HuH-7 (cell line): ENCODE measurements around the gene PPP1R12B.
A peak's percentile ranks its signal among the peaks of the same experiment; 100 is the strongest.
"Not testable (repeated sequence)": the region's sequence is repeated elsewhere in the genome, so short reads cannot be mapped to it uniquely, and the experiment has no call there.

Experiments used
- DNase-seq: peaks from one replicate; pipeline ENCODE4 v3.0.0; 2011; ENCODE audit warnings: low spot score

The PPP1R12B gene

DNA sequence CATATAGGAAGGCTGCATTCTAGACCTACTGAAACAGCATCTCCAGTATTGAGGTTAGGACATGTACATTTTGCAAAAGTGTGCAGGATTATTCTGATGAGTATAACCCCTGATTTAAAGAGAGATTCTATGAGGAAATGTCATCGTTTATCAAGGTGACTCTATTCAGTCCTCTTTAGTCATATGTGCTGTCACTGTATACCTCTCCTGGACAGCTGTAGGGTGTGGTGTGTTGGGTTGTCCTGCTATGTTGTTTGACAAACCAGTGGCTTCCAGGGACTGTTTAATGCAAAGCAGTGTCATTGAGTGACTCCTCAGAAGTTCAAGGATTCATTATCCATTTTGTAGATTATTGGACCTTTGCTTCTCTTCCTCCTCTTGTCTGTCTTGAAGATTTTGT, 209.2 kb downstream of the PPP1R12B start:
- not testable (repeated sequence) for DNase-seq

DNA sequence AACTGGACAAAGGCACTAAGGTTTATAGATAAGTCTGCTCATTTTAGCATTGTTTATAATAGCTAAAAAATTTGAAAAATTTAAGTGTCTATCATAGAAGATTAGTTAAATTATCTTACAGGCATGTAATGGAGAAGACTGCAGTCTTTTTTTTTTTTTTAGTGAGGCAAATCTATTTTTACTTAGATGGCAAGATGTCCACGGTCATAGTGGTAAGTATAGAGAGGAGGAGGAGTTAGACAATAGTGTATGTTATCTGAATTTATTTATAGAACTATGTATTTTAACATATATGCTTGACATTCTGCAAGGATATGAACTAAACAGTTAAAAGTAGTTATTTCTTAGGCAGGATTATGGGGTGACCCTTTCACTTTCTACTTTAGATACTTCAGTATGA, 212.7 kb downstream of the PPP1R12B start:
- DNase-seq, result no peak

GRCh38 chr1:202561726-202562443, 213.4 kb downstream of the PPP1R12B start:
- no peak for DNase-seq

- DNase-seq, result no peak
These were observed 214.1 kb downstream of the PPP1R12B start for GRCh38 chr1:202562444-202563060.

GRCh38 chr1:202563818-202564217, 215.3 kb downstream of the PPP1R12B start:
- DNase-seq, result no peak

GRCh38 chr1:202564958-202565495, 216.5 kb downstream of the PPP1R12B start:
- DNase-seq, result no peak

DNA sequence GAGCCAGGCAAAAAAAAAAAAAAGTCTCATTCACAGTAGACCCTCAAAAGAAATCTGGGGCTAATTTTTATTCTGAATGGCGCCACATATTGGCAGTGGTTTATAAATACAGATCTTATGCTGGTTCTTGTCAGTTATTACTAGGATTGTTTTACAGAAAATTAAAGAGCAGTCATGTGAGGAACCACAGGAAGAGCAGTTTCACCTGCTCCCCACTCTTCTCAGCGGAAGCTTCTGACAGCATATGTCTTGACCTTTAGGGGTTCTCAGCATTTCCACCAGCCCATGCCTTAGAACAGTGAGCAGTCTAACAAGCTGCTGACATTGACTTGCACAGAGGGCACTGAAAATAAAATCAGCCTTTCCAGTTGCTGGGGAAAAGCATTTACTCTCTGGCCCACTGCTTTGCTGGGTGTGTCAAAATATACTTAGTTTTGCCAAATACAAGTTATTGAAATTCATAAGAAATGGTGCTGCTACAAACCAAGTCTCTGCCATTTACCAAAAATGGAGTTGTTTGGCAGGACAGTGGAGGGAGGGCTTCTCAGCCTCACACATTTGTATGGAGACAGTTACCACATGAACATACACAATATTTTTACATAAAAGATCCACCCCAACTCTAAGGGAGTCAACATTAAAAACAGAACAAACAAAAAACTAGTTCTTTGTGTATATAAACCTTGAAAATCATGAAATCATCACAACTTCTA, 217.5 kb downstream of the PPP1R12B start:
- no peak for DNase-seq

DNA sequence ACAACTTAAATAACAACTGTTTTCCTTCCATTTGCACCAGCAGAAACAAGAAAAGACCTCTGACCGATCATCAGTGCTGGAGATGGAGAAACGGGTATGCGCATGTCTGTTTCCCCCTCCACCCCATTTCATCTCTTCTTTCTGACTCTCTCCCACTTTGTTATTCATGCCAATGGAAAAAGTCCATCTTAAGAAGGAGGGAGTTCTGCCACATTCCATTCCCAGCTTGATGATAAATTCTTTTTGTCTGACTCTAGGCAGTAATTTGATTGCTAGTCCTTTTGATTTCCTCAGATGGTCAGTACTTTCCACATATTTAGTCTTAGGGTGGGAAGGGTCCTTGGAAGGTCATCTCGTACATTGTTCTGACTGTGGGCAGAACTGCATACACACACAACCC, 219.2 kb downstream of the PPP1R12B start:
- DNase-seq, result no peak

GRCh38 chr1:202568410-202568809, 219.9 kb downstream of the PPP1R12B start:
- no peak for DNase-seq

- no peak for DNase-seq
These were observed 220.3 kb downstream of the PPP1R12B start for GRCh38 chr1:202568826-202569225.

DNA sequence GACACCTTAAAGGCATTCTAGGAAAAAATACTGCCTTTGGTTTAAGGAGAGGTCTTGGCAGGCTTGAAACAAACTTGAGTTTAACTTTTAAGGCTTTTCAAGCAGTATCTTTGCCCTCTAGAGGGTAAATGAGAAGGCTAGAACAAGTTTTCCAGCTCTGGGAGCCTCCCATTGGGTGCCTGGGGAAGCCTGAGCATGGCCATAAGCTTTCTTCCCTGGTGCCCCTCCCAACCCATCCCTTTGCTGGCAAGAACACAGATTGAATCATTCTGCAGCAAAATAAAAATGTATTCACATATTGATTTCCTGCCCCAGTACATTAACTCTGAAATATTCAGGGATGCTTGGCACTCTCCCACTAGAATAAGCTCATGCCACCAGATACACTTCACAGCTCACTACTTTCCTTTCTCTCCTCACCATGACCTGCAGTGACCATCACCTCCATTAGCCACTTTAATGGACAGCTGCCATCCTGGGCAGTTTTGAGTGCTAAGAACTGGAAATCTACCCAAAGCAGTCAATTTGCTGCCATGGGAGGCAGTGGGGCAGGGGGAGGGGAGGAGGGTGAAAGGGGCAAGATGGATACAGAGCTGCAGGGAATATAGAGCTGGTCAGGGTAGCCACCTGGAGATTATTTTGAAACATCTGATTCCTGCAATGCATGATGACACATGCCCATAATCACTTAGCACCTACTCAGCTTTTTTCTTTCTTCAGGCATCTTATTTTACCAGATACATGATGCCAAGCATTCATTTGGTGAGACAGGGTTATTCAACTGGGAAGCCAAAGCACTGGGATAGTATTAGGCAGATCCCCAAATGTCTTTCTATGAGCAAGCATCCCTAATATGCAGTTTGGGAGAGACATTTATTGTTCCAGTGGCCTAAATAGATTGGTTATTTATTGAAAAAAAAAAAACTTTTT, 221.2 kb downstream of the PPP1R12B start:
- DNase-seq, result no peak

GRCh38 chr1:202571719-202572339, 223.3 kb downstream of the PPP1R12B start:
- DNase-seq, result peak; percentile 43

- no peak for DNase-seq
These were observed 224.4 kb downstream of the PPP1R12B start for GRCh38 chr1:202572867-202573266.

- DNase-seq, result no peak
These were observed 227.6 kb downstream of the PPP1R12B start for GRCh38 chr1:202575918-202576653.

GRCh38 chr1:202576816-202577215, 228.3 kb downstream of the PPP1R12B start:
- DNase-seq, result no peak

- no peak for DNase-seq
These were observed 228.9 kb downstream of the PPP1R12B start for GRCh38 chr1:202577381-202577780.

DNA sequence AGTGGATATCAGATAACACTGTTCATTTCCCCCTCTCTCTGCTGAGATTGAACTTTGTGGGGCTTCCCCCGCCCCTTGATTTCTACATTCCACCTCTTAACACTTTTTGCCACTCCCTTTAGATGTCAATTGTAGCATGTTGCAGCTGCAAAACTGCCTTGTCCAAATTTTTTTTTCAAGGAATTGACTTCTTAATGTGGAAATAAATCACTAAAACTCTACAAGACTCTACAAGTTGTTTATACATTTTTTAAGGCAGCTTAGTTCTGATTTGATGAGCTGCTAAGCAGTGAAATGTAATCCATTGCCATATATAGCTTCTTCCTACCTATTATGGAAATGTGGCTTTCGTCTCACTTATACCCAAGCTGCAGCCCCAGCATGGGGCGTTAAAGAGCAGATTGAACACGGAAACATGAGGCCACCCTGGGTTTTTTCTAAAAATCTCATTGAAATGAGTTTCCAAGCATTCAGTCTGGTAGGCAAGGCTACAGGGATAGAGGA, 229.6 kb downstream of the PPP1R12B start:
- no peak for DNase-seq

DNA sequence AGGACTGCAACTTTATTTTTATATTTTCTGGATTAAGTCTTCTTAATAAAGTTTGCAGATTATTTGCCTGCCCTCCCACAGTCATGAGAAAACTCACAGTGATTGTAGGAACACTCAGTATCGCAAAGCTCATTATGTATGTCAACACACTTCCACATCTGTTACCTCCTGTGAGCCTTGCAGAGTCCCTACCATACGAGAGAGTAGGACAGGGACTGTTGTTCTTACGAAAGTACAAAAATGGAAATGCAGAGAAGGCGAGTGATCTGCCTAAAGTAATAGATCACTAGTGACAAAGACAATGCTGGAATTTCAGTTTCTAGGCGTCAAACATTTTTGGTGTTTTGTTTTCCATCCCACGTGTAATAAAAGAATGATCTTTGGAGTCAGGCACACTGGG, 230.1 kb downstream of the PPP1R12B start:
- DNase-seq, result no peak

DNA sequence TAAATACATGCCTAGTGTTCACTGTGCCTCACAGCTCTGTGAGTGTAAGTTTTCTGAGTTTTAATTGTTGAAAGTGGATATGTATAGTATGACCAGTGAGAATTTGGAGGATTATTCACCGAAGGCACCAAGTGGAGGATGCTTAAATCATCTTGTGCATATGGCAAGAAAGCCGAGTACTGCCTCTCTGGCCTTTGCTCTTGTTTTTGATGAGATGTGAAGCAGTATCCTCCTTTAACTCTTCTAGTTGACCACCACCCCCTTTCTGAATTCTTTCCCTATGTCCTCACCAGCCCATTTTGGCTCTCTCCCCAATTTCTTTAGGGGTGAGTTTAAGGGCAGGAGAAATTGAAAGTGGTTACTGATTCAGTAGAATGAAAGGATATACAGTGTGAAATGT, 231.3 kb downstream of the PPP1R12B start:
- no peak for DNase-seq

DNA sequence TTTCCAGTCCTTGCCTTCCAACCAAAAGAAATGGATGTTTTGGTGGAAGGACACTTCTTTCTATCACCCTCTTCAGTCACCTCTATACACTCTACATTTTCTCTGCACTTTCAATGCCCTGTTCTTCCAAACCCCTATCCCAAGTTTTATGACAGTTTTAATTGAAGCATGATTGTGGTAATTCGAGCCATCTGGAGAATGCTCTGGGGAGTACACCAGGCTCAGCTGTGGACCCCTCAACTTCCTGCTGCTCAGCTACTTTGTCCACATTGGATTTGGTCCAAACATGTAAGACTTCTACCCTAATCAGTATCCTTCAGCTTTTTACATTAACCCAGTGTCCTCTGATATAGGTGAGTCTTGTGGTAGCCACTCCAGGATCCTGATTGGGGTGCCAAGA, 232.1 kb downstream of the PPP1R12B start:
- DNase-seq, result no peak
